Measurements from ENCODE around the gene ELP4.
"Not testable (repeated sequence)": the region's sequence is repeated elsewhere in the genome, so short reads cannot be mapped to it uniquely, and the experiment has no call there.

The ELP4 gene

DNA sequence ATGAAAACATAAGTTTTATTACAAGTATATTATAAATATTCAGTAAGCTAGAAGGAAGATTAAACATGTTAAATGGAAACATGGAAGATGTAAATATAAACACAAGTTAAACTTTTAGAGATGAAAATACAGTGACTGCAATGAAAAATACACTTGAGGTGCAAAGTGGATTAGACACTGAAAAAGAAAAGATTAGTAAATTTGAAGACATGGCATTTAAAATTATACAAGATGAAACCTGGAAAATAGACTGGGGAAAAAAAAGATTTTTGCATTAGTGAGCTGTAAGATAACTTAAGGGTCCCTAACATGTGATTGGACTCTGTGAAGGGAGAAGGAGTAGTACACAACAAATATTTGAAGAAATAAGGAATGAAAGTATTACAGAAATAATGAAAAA lies 33.3 kb downstream of the ELP4 start:
- DNase-seq (ENCODE audit: low spot score) (no peak), FAIRE-seq (no peak)

DNA sequence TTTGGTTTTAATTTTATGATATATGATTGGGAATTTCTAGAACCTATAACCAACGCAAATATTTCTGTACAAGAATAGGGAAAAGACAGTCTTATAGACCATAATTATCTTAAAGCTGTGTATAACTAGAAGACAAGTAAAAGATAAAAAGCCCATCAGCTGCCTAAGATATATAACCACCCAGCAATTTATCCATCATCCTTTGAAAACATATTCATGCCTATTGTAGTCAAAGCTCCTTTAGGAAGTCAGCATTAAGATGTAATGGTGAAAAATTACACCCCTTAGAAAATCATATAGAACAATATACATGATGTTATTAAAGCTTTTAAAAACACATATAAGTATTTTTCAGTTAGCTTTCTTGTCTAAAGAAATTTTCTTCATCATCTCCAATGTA lies 46.4 kb downstream of the ELP4 start:
- DNase-seq (ENCODE audit: low spot score) (no peak), FAIRE-seq (no peak)

DNA sequence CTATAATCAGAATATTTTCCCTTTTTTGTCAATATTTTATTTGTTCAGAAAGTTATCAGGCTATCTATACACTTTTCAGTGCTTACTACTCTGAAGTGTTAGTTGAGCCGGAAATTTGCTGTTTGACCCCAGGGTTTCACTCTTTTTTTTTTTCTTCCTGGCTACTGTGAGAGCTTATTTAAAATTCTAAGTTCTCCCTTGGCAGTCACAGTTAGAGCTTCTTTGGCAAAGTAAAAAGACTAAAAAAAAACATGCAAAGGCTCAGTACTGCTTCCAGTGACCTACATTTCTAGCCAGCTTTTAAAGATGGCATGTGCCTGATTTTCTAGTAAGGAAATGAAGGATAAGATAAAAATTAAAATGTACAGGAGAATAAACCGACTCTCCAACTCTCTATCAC lies 48.4 kb downstream of the ELP4 start:
- DNase-seq (ENCODE audit: low spot score) (no peak), FAIRE-seq (no peak)

GRCh38 chr11:31560842-31561476 lies 51.4 kb downstream of the ELP4 start:
- FAIRE-seq = no peak
- no peak for DNase-seq (ENCODE audit: low spot score)

DNA sequence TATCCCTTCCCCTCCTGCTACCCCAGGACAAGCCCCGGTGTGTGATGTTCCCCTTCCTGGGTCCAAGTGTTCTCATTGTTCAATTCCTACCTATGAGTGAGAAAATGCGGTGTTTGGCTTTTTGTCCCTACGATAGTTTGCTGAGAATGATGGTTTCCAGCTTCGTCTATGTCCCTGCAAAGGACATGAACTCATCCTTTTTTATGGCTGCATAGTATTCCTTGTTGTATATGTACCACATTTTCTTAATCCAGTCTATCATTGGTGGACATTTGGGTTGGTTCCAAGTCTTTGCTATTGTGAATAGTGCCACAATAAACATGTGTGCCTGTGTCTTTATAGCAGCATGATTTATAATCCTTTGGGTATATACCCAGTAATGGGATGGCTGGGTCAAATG lies 55.0 kb downstream of the ELP4 start:
- FAIRE-seq; DNase-seq (ENCODE audit: low spot score): not testable (repeated sequence)

DNA sequence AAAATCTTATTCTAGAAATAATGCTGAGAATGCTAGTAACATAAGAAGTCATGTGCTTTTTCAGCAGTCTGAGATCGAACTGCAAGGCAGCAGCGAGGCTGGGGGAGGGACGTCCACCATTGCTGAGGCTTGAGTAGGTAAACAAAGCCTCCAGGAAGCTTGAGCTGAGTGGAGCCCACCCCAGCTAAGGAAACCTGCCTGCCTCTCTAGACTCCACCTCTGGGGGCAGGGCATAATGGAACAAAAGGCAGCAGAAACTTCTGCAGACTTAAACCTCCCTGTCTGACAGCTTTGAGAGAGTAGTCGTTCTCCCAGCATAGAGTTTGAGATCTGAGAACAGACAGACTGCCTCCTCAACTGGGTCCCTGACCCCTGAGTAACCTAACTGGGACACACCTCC lies 64.6 kb downstream of the ELP4 start:
- FAIRE-seq = not testable (repeated sequence)

DNA sequence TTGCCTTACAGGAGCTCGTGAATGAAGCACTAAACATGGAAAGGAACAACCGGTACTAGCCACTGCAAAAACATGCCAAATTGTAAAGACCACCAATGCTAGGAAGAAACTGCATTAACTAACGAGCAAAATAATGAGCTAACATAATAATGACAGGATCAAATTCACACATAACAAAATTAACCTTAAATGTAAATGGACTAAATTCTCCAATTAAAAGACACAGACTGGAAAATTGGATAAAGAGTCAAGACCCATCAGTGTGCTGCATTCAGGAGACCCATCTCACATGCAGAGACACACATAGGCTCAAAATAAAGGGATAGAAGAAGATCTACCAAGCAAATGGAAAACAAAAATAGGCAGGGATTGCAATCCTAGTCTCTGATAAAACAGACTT lies 66.2 kb downstream of the ELP4 start:
- not testable (repeated sequence) for DNase-seq (ENCODE audit: low spot score); FAIRE-seq

More for the DNA sequence above, 64.6 kb downstream of the ELP4 start:
- DNase-seq (ENCODE audit: low spot score) = not testable (repeated sequence)

DNA sequence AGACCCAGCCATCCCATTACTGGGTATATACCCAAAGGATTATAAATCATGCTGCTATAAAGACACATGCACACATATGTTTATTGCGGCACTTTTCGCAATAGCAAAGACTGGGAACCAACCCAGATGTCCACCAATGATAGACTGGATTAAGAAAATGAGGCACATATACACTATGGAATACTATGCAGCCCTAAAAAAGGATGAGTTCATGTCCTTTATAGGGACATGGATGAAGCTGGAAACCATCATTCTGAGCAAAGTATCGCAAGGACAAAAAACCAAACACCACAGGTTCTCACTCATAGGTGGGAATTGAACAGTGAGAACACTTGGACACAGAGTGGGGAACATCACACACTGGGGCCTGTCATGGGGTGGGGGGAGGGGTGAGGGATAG lies 69.8 kb downstream of the ELP4 start:
- DNase-seq (ENCODE audit: low spot score); FAIRE-seq: not testable (repeated sequence)

DNA sequence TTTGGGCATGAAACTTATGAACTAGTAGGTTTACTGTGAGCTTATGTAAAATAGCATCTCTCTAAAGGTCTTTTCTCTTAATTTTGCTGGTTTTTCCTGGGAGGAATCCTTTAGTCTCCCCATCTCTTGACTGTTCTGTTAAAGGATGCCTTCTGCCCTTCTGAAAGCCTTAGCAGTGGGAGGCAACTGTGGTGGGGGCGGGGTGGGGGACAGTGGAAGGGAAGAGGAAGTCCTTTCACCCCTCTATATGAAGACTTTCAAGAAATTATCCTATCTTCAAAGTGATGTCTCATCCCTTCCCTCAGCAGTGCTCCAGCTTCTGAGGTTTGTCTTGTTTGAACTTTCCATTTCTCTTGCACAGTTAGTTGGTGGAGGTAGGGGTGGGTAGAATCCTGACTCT lies 73.1 kb downstream of the ELP4 start:
- DNase-seq (ENCODE audit: low spot score) = no peak
- FAIRE-seq = no peak

- FAIRE-seq (no peak), DNase-seq (ENCODE audit: low spot score) (no peak)
Measured at GRCh38 chr11:31598454-31598853, 88.9 kb downstream of the ELP4 start.

DNA sequence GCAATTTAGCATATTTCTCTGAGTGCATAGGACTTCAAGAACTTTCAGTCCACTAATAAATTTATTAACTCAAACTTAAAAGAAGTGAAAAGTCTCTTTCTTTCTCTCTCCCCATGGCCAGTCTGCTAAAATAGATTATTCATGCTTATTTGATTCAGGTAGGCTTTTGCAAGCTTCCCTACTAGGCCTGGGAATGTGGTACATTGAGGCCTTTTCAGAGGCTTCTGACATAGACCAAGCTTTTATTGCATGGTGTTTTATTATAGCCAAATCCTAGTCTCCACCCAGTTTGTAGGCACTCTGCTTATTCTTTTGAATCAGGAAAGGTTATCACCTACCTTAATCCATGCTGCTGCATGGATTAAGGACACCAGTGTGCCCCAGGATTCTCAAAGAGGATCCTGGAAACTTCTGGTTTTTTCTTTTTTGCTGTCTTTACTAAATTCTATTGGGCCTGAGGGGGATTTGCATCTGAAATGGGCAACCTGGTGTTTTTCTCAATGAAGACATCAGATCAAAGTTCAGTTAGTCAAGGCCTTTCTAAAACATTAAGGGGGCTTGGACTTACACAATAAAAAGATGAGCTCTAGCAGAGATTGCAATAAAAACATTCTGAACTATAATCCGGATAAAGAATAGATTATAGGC lies 92.2 kb downstream of the ELP4 start:
- no peak for FAIRE-seq
- DNase-seq (ENCODE audit: low spot score) = no peak

DNA sequence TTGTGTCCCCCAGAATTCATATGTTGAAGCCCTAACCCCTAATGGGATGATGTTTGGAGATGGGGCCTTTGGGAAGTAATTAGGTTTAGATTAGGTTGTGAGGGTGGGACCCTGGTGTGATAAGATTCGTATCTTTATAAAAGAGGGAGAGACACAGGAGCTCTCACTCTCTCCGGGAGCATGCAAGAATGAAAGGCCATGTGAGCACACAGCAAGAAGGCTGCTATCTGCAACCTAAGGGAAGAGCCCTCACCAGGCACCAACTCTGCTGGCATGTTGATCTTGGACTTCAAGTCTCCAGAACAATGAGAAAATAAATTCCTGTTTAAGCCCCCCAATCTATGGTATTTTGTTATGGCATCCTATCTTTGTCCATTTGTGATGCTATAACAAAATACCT lies 97.3 kb downstream of the ELP4 start:
- DNase-seq (ENCODE audit: low spot score) (no peak), FAIRE-seq (no peak)

- no peak for FAIRE-seq
Measured at GRCh38 chr11:31607914-31608313, 98.3 kb downstream of the ELP4 start.

GRCh38 chr11:31608995-31609394 lies 99.4 kb downstream of the ELP4 start:
- no peak for DNase-seq (ENCODE audit: low spot score)
- FAIRE-seq = no peak

More at GRCh38 chr11:31607914-31608313, 98.3 kb downstream of the ELP4 start:
- DNase-seq (ENCODE audit: low spot score) = no peak

DNA sequence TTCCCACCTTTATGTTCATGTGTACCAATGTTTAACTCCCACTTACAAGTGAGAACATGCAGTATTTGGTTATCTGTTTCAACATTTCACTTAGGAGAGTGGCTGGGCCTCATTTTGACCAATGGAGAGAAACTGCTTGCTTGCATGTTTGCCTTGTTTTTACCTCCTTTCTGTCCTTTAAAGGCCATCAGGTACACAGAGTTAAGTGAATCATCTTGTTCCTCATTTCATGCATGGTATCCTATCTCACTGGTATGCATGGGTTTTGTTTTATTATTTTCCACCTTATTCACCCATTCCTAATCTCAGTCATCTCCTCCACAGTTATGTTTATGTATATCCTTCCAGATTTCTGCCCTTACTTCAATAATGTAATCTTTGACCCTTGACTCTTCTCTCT lies 101.0 kb downstream of the ELP4 start:
- no peak for FAIRE-seq
- no peak for DNase-seq (ENCODE audit: low spot score)

DNA sequence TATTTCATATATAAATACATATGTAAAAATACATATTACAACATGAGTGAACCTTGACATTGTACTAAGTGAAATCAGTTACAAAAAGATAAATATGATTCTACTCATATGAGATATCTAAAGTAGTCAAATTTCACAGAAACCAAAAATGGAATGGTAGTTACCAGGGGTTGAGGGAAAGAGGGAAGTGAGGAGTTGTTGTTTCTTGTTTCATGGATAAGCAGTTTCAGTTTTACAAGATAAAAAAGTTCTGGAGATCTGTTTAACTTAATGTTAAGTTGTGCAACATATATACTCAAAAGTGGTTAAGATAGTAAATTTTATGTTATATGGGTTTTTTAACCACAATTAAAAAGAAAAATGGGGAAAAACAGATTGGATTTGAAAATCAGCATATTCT lies 107.7 kb downstream of the ELP4 start:
- FAIRE-seq (no peak), DNase-seq (ENCODE audit: low spot score) (no peak)

DNA sequence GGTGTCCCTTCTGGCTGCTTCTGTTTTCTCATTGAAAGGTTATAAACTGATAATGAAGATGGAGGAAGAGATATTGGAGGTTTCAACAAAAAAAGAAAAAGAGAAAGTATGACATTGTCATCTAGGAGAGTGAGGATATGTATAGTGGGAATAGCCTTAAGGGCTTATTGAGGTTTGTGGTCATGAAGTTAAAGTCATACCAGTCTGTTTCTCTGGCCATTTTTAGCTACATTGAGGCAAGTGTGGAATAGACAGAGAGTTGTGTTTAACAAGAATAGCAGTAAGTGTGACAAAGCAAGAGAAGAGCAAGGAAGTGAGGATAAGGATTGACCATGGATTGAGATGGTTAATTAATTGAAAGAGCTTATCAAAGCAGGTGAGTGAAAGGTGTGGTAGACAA lies 110.4 kb downstream of the ELP4 start:
- FAIRE-seq (no peak), DNase-seq (ENCODE audit: low spot score) (no peak)

GRCh38 chr11:31620434-31620833 lies 110.9 kb downstream of the ELP4 start:
- DNase-seq (ENCODE audit: low spot score) = no peak
- no peak for FAIRE-seq

GRCh38 chr11:31625868-31626267 lies 116.3 kb downstream of the ELP4 start:
- FAIRE-seq (no peak), DNase-seq (ENCODE audit: low spot score) (no peak)

GRCh38 chr11:31628111-31628510 lies 118.5 kb downstream of the ELP4 start:
- DNase-seq (ENCODE audit: low spot score) (no peak), FAIRE-seq (no peak)

GRCh38 chr11:31636983-31637382 lies 127.4 kb downstream of the ELP4 start:
- FAIRE-seq = no peak

GRCh38 chr11:31640611-31641010 lies 131.0 kb downstream of the ELP4 start:
- DNase-seq (ENCODE audit: low spot score) (no peak), FAIRE-seq (no peak)

More at GRCh38 chr11:31636983-31637382, 127.4 kb downstream of the ELP4 start:
- no peak for DNase-seq (ENCODE audit: low spot score)

- no peak for DNase-seq (ENCODE audit: low spot score)
- no peak for FAIRE-seq
Measured at GRCh38 chr11:31641477-31642062, 132.0 kb downstream of the ELP4 start.

All from RCC 7860 (cell line).